ENCODE measurements around the gene MSI1.

DNA sequence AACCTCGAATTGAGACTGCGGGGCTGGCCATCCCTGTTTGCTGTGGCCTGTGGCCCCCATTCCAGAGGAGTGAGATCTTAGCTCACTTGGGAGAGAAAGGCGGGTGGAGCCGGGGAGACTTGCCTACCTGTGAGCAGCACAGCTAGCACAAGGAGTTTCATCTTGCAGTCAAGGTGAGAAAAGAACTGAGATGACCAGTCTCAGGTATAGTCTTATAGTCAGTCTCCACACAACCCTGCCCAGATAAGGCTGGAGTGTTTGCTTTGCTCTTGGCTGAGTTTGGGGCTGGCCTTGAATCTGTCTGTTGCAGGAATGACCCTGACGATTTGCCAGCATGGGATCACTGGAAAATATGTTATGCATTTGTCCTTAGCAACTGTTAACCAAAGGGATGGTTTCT is 41.4 kb downstream of the MSI1 start, which contains the start of gene PLA2G1B:
- no peak for TF ChIP-seq EP300 (IDR thresholded peaks at IDR 0.05)
- TF ChIP-seq, protein P1, sequence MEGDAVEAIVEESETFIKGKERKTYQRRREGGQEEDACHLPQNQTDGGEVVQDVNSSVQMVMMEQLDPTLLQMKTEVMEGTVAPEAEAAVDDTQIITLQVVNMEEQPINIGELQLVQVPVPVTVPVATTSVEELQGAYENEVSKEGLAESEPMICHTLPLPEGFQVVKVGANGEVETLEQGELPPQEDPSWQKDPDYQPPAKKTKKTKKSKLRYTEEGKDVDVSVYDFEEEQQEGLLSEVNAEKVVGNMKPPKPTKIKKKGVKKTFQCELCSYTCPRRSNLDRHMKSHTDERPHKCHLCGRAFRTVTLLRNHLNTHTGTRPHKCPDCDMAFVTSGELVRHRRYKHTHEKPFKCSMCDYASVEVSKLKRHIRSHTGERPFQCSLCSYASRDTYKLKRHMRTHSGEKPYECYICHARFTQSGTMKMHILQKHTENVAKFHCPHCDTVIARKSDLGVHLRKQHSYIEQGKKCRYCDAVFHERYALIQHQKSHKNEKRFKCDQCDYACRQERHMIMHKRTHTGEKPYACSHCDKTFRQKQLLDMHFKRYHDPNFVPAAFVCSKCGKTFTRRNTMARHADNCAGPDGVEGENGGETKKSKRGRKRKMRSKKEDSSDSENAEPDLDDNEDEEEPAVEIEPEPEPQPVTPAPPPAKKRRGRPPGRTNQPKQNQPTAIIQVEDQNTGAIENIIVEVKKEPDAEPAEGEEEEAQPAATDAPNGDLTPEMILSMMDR (IDR thresholded peaks at IDR 0.05) = no peak
- TF ChIP-seq POLR2A (IDR thresholded peaks at IDR 0.05) = no peak

All from ovary (tissue), 3 donors.